Daoy (cell line): ENCODE measurements around the gene PEX6. TPM values are rescaled to one million over a fixed set of nuclear protein-coding genes. Genes with fewer than 3 reads are reported as not detected.
"Not testable (repeated sequence)": the region's sequence is repeated elsewhere in the genome, so short reads cannot be mapped to it uniquely, and the experiment has no call there.

ENCODE experiments used
- DNase-seq: peaks from one replicate; pipeline ENCODE4 v3.0.0-alpha.2; 2015; ENCODE audit warnings: low read depth
- total RNA-seq: library from RNA; depleted of rRNA; stranded (reverse); fragments of >200 nt; shearing (Covaris generic); gene quantifications from 2 replicates; pipeline ENCODE4 v1.2.3, GENCODE V29; 2014

The PEX6 gene
- total RNA-seq, 1 experiment from 2014 or later: 74.1 TPM

DNA sequence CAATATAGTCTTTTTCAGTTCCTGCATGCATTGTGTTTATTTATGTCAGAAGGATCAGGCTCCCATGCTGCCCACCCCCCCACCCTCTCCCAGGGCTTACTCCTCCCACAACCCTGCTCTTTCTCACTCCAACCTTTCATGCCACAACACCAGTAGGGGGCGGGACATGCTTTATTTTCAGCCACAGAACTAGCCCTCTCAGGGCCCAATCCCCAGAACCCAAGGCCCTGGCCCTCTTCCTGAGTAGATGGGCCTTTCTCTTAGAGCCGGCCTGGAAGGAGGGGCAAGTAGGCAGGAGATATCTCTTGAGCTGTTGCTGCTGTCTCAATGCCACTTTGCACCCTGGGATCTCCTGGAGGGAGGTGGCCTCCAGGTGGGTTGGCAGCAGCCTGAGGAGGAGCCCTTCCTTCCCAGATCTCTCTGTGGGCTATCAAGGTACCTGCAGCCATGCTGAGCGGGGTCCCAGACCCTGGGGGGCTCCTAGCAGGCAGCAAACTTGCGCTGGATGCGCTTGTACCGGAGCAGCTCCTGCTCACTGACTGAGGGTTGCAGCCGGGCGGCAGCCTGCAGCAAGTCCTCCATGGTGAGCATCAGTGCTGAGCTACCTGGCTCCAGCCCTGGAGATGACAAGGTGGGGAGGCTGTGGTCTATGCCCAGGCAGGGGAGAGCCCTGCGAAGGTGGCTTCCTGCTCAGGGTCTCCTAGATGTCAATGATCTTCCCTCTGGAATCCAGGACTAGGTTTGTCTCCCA is 15.0 kb downstream of the PEX6 start:
- peak; percentile 64 for DNase-seq

DNA sequence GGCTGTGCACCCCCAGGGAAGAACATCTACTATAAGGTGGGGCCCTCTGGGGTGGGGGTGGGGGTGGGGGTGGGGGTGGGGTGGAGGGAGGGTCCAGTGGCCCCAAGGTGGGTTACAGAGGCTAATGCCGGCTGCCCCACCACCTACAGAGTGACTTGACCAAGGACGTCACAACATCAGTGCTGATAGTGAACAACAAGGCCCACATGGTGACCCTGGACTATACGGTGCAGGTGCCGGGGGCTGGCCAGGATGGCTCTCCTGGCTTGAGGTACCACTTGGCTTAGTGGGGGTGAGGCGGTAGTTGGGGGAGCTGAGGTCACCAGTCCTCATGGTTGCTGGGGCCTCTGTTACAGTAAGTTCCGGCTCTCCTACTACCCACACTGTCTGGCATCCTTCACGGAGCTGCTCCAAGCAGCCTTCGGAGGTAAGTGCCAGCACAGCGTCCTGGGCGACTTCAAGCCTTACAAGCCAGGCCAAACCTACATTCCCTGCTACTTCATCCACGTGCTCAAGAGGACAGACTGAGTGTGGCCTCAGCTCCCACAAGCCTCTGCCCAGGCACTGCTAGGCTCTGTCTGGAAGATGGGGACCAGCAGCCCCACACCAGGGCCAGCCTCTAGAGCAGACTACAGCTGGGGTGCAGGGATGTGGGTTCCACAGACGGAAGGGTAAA is 15.7 kb downstream of the PEX6 start:
- no peak for DNase-seq

DNA sequence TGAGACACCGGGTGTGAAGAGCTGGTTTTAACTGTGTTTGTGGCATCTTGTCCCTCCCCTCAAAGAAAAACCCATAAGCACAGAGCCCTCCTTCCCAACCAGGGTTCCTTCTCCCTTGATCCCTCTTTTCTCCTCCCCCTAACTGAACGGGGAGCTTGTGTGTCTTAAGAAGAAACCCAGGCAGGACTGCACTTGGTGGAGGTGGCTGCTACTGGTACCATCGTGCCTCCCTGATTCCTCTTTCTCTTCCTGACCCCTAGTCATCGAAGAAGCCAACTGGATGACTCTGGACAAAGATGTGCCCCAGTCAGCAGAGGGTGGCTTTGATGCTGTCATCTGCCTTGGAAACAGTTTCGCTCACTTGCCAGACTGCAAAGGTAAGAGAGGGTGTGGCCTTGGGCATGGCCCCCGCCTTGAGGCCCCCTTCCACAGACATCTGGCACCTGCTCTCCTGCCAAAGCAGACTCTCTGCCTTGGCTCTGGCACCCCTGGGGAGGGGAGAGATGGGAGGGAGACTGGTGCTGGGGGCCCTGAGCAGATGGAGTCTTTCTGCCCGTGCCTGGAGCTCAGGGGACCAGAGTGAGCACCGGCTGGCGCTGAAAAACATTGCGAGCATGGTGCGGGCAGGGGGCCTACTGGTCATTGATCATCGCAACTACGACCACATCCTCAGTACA is 16.3 kb downstream of the PEX6 start:
- DNase-seq: no peak

DNA sequence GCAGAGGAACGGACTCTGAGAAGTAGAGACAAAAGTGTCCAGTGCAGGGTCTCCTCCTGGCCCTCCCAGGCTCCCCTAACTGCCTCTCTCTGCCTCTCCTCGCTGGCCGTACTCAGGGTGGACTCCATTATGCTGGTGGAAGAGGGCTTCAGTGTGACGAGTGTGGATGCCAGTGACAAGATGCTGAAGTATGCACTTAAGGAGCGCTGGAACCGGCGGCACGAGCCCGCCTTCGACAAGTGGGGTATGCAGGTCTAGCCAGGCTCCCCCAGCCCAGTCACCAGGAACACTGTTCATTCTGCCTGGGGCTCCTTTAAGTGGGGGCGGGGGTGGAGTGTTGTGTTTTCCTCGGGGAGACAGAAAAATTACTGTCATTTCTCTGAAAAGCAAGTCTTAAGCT is 16.9 kb downstream of the PEX6 start:
- no peak for DNase-seq

DNA sequence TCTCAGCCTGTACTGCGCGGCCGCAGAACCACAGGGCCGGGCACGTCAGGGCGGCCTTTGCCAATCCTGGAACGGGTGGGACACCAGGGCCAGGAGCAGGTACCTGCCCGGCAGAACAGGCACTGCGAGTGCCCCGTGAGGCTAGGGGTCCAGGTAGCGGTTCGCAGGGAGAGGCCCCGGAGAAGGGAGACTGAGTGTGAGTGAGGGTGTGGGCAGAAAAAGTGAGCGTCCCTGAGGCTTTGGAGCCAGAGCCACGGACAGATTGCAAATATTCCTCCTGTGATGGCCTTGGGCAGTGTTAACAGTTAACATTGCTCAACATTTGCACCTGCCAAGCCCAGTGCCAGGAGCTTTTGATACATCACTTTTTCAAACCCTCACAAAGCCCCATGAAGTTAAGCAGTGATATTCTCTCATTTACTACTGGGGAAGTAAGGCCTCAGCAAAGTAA is 17.9 kb downstream of the PEX6 start:
- no peak for DNase-seq

DNA sequence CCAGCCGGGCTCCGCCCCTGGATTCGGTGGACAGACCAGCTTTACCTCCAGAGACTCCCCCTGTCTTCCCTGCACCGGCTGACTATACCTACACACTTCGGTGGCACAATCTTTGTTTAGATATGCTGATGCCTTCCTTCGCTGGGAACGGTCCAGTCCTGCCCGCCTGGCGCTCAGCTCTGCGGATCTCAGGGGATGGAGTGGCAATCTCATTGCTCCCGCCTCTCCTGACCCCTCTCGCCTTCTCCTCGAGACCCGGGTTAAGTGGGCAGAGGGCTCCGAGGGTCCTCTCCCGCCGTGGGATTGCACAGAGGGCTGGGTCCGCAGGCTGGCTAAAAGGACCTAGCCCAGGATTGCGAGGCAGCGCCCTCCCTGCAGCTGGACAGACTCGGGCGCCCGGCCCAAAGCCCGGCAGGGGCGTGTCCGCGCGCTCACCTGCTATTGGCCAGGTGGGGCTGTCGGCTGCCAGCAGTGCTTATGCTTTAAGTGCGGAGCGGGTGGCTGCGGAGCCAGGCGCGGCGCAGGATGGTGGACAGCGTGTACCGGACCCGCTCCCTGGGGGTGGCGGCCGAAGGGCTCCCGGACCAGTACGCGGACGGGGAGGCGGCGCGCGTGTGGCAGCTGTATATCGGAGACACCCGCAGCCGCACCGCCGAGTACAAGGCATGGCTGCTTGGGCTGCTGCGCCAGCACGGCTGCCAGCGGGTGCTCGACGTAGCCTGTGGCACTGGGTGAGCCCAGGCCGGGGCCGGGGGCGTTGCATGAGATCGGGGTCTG is 18.6 kb downstream of the PEX6 start, which contains the start of gene GNMT:
Gene GNMT, plus strand, starts transcription at position 512 of the 777 bp plus-strand sequence. Its CDS starts 14 bp downstream, at position 526.
- peak; percentile 55 for DNase-seq

DNA sequence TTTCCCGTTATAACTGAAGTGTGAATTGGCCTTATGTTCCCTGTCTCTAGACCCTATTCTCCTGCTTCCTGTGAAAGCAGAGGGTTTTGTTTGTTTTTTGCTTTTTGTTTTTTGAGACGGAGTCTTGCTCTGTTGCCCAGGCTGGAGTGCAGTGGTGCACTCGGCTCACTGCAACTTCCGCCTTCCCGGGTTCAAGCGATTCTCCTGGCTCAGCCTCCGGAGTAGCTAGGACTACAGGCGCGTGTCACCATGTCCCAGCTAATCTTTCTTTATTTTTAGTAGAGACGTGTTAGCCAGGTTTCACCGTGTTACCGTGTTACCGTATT is 19.1 kb downstream of the PEX6 start:
- DNase-seq: no peak

DNA sequence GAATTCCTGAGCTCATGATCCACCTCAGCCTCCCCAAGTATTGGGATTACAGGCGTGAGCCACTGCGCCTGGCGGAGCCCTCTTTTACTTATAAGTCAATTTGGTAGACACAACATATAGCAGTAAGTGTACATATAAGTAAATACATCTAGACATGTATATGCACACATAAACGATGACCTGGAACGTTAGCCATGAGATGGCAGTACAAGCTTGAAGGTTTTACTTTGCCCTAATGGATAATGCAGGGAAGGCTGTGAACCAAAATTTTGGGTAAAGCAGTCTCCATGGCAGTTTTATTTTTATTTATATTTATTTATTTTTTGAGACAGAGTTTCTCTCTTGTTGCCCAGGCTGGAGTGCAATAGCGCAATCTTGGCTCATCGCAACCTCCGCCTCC is 20.9 kb downstream of the PEX6 start:
- no peak for DNase-seq

DNA sequence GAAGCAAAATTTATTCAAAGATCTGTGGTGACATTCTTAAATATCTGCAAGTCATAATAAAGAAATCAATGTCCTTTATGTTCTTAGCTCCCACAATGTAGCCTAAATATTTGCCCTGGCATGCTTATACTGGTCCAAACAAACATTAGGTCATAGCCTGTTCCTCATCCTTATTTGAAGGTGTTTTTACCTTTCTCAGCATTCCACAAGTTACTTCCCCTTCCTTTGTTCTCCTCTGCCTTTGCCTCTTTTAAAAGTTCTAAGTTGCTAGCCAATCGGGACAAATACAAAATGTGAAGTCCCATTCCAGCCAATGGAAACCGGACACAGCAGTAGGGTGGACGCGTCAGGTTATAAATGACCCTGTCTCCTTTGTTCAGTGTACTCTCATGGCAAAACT is 24.6 kb downstream of the PEX6 start:
- not testable (repeated sequence) for DNase-seq

DNA sequence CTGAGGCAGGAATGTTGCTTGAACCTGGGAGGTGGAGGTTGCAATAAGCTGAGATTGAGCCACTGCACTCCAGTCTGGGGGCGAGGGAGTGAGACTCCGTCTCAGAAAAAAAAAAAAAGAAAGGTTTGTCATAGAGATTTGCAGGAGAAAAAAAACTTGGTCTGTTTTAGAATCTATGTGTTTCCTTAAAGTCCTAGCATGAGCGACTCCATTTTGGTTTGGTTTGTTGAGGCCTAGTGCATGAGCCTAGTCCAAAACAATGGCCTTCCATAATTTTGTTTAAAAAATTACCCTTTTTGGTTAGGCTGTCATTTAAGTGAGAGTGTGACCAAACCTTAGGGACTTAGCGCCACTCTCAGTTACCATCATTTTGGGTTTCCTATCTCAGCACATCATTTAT is 26.6 kb downstream of the PEX6 start:
- no peak for DNase-seq

DNA sequence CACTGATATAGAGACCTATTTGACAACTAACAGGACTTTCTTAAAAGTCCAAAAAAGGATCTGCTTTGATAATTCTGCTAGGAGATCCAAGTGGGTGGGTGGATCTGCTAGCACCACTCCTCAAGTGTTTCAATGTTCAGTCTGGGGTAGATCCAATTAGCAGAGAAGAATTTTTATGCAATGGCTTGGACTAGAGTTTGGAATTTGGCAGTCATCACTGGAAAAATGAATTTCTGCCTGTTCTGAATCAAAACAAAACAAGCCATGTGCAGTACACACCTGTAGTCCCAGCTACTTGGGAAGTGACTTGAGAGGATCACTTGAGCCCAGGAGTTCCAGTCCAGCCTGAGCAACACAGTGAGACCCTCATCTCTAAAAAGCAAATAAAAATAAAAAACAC is 31.0 kb downstream of the PEX6 start:
- DNase-seq: no peak

DNA sequence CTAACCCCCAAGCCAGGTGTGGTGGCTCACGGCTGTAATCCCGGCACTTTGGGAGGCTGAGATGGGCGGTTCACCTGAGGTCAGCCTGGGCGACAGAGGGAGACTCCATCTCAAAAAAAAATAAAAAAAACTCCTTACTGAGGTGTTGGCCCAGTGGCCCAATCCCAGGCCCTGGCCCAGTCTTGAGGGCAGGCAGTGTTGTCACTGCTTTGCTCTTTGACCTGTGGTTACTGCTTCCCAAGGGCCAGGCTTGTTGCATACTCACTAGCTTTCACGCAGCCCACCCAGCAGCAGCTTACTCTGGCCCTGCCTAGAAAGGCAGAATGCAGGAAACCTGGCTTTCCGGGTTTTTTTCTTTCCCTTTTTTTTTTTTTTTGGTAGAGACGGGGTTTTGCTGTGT is 36.5 kb downstream of the PEX6 start:
- DNase-seq: no peak

DNA sequence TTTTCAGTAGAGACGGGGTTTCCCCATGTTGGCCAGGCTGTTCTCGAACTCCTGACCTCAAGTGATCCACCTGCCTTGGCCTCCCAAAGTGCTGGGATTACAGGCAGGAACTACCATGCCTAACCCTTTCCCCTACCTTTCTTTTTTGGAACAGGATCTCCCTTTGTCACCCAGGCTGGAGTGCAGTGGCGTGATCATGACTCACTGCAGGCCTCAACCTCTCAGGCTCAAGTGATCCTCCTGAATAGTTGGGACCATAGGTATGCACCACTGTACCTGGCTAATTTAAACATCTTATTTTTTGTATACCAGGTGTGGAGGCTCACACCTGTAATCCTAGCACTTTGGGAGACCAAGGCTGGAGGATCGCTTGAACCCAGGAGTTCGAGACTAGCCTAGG is 37.6 kb downstream of the PEX6 start:
- DNase-seq: not testable (repeated sequence)

DNA sequence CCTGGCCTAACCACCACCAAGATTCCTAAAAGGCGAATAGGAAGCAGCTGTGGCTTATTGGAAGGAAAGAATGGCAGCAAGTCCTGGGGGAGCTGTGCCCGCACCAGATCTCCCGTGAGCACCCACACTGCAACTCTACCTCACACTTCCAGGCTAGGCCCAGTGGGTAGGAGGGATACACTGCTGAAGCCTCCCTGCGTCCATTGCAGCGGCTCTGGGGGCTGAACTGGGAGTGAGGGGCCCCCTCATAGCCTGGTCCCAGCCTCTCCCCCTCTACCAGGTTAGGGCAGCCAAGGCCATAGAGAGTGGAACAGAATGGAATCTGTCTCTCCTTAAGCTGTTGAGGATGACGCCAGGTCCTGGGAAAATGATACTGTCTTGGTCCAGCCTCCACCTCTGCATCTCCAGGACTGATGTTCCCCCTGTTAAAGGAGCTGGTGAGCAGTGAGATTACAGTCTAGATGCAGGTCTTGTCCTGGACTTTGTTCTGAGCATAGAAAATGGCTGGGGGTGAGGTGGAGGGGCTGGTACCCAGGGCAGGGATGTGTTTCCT is 38.4 kb downstream of the PEX6 start:
- no peak for DNase-seq

DNA sequence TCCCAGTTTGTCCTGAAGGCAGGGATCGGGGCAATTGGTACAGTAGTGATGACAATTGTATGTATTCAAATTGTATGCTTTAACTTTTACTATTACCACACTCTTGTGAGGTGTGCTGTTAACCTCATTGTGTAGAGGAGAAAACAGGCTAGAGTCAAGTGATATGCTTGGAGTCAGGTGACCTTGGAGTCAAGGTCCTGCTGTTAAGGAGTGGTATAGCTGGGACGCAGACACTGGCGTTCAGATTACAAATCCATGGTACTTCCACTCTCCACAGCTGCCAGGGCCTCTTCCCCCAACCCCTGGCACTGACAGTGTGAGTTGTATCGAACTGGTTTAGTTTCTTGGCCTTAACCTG is 39.2 kb downstream of the PEX6 start:
- DNase-seq: no peak

DNA sequence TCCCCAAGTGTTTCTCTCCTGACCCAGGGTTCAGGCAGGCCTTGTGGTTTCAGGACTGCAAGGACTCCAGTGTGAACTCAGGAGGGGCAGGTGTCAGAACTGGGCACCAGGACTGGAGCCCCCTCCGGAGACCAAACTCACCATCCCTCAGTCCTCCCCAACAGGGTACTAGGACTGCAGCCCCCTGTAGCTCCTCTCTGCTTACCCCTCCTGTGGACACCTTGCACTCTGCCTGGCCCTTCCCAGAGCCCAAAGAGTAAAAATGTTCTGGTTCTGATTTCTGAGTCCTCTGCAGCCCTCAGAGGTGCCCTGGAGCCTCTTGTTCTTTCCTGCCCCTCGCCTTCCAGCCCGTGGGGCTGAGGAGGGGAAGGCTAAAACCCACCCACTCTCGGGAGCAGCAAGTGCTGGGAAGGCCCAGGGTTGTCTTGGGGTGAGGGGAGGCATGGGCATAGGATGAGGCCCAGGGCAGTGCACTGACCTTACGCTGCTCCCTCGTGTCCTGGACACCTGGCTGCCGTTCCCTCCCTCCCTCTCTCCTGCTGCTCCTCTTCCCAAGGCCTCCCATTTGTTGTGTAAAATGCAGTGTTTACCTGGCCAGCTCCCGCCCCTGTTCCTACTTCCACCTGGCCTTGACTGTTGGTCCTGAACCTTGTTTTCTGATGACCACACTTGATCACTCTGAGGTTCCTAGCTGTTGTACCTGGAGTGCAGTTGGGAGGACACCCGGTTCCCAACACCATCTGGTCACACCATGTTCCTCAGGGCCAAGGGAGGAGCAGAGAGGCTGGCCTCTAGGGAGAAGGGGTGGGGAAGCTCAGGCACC is 39.8 kb downstream of the PEX6 start:
- DNase-seq: no peak

DNA sequence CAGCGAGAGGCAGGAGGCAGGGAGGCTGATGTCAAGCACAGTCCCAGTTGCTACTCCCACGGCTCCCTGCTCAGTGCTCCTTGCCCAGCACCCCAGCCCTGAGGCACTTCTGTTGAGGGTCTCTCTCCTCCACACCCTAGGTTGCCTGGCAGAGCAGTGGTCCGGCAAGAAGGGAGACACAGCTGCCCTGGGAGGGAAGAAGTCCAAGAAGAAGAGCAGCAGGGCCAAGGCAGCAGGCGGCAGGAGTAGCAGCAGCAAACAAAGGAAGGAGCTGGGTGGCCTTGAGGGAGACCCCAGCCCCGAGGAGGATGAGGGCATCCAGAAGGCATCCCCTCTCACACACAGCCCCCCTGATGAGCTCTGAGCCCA is 40.6 kb downstream of the PEX6 start:
- DNase-seq: no peak

DNA sequence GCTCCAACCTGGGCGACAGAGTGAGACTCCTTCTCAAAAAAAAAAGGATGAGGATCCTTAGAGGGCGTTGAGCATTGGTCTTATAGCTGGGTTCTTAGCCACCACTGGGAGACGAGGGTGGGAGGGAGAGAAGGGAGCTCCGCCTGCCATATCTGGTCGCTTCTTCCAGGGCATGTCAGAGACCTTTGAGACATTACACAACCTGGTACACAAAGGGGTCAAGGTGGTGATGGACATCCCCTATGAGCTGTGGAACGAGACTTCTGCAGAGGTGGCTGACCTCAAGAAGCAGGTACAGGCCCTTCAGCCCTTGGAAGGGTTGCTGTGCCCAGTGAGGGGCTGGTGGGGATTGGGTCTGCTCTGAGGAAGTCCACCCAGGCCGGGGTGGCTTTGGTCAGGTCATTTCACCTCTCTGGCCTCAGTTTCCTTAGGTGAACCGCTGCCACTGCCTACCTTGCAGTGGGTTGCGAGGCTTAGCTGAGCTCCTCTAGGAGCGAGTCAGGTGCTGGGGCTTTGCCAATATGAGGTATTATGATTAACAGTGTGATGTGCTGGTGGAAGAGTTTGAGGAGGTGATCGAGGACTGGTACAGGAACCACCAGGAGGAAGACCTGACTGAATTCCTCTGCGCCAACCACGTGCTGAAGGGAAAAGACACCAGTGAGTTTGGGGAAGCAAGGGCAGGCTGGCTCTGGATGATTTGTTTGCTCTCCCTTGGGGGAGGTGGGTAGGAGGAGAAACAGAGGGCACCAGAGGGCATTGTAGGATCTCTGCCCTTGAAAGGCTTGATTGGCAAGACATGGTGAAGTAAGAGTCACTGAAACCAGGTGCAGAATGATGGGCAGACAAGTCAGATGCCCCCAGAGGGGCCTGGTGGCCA is 41.2 kb downstream of the PEX6 start:
- DNase-seq: no peak

DNA sequence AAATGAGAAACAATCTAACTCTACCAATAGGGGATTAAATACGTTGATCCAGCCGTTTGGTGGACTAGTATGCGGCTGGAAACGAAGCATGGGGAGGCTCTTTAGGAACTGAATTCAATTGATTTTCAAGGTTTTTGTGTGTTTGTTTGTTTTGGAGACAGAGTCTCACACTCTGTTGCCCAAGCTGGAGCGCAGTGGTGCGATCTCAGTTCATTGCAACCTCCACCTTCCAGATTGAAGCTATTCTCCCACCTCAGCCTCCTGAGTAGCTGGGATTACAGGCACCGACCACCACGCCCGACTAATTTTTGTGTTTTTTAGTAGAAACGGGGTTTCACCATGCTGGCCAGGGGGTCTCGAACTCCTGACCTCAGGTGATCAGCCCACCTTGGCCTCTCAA is 42.6 kb downstream of the PEX6 start:
- no peak for DNase-seq

DNA sequence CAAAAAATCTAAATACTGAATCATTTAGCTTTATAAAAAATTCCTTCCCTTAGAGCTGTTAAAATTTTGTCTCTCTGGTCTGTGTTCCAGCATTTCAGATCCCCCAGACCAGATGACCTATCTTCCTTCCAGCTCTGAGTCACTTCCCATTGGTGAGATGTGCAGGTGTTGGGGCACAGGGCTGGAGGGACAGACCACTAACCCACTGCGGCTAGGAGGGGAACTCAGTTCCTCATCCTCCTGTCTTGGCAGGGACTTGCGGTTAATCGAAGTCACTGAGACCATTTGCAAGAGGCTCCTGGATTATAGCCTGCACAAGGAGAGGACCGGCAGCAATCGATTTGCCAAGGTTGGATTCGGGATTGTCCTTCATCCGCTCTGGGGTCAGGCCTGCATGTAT is 43.7 kb downstream of the PEX6 start:
- no peak for DNase-seq
